ENCODE results near the gene CCSER1.
A peak's percentile ranks its signal among the peaks of the same experiment; 100 is the strongest.

Gene CCSER1

GRCh38 chr4:90128961-90129495, 1.8 kb downstream of the CCSER1 start:
- no peak for DNase-seq

GRCh38 chr4:90130076-90130475, 2.9 kb downstream of the CCSER1 start:
- no peak for DNase-seq

GRCh38 chr4:90137555-90137954, 10.4 kb downstream of the CCSER1 start:
- no peak for DNase-seq

DNA sequence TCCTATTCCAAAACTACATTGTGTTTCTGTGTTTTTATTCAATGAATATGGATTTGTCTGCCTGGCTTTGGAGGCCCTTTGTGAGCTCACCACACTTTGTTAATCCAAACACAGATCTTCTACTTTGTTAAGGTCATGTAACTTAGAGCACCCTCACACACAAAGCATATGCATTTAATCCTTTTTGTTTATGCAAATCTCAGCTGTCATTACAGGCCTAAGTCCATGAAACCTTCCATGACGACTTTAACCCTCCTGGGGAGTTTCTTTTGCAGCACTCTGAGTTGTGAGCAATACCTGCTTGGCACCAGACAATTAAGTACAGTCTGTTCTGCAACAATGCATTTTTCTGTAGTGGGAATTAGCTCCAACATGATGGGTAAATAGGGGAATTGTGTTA, 14.9 kb downstream of the CCSER1 start:
- no peak for DNase-seq

- DNase-seq: no peak
These were observed 18.1 kb downstream of the CCSER1 start for GRCh38 chr4:90145319-90145718.

- DNase-seq: no peak
These were observed 19.1 kb downstream of the CCSER1 start for GRCh38 chr4:90146306-90146705.

DNA sequence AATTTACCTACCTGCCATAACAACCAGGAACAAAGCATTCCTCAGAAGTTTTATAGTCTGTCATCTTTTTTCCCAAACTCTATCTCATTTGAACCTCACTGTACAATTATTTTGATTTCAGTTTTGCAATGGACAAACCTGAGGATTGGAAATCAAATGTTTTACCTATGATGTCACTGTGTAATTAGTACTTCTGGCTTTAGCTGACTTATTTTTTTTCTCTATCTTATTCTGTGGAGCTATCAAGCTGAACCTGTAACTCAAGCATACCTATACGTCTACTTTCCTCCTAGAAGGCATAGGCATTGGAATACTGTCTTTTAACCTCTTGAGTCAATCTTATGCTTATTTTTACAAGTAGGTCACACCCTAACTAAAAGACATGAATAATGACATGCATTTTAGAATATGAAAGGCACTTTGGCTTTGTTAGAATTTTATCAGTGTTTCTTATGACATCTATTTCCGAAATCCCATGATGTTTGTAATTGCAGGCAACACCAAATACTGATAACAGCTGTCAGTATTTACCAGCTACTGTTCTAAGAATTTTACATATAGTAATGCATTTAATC, 21.5 kb downstream of the CCSER1 start:
- no peak for DNase-seq

GRCh38 chr4:90152024-90152423, 24.8 kb downstream of the CCSER1 start:
- DNase-seq: no peak

- no peak for DNase-seq
These were observed 32.0 kb downstream of the CCSER1 start for GRCh38 chr4:90159193-90159592.

GRCh38 chr4:90160044-90160443, 32.9 kb downstream of the CCSER1 start:
- DNase-seq: no peak

DNA sequence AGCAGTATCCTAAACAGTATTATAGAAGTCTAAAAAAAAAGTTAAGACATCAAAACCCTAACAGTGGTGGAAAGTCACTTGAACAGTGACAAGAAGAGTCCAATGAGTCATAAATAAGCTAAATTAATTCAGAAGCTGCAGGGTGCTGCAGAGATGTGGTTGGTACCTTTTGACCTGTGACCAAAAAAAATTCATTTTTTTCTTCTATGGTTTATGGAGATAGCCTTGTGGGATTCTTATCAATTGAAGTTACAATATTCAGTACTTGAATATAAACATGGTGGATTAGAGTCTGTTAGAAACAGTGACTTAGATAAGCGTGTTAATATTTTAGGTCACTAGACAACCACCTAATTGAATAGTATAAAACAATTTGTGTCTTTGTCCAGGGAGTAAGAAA, 35.4 kb downstream of the CCSER1 start:
- DNase-seq: peak; percentile 59

GRCh38 chr4:90163872-90164271, 36.7 kb downstream of the CCSER1 start:
- DNase-seq: no peak

DNA sequence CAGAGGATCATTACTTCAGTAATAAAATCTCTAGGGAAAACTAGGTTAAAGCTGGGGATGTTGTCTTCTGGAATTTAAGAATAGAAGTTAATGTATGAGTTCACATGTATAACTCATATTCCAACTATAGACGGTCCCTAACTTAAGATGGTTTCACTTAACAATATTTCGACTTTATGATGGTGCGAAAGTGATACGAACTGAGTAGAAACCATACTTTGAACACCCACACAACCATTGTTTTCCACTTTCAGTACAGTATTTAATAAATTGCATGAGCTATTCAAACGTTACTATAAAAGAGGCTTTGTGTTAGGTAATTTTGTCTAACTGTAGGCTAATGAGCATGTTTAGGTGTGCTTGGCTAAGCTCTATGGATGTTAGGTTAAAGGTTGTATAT, 38.7 kb downstream of the CCSER1 start:
- DNase-seq: no peak

DNA sequence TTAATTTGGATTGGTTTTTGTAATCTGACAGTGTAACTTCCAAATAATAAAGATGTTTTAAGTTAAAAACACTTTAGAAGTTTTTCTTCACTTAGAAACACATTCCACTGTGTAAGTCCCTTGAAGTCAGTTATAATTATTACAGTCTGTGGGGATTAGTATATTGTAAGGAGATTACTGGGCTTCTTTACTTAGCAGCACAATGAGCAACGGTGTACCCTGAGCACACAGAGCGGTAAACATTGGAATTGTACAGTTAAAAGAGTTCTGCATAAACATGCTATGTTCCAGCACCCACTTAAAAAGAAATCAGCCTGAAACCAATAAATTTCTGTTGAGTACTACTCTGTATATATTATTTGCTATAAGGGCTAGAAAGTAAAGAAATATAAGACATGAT, 44.3 kb downstream of the CCSER1 start:
- DNase-seq: no peak

GRCh38 chr4:90174621-90175023, 47.4 kb downstream of the CCSER1 start:
- DNase-seq: no peak

- DNase-seq: peak; percentile 43
These were observed 54.5 kb downstream of the CCSER1 start for GRCh38 chr4:90181644-90182043.

- DNase-seq: no peak
These were observed 56.1 kb downstream of the CCSER1 start for GRCh38 chr4:90183254-90183653.

- no peak for DNase-seq
These were observed 57.4 kb downstream of the CCSER1 start for GRCh38 chr4:90184560-90184959.

DNA sequence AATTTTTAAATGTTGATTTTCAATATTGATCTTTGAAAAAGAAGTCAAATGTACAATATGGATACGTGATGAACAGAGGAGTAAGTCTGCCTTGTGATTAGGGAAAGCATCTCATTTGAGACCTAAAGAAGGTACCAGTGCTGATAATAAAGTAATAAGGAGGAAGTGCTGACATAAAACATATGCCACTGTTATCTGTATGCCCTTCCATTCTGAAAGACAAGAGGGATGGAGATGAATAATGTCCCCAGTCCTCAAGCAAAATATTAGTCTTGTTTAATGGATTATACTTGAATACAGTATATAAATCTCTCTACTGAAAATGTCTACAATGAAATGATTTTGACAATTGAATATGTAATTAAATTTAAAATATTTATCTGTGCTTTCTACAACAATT, 58.2 kb downstream of the CCSER1 start:
- no peak for DNase-seq

GRCh38 chr4:90186229-90186628, 59.0 kb downstream of the CCSER1 start:
- no peak for DNase-seq

DNA sequence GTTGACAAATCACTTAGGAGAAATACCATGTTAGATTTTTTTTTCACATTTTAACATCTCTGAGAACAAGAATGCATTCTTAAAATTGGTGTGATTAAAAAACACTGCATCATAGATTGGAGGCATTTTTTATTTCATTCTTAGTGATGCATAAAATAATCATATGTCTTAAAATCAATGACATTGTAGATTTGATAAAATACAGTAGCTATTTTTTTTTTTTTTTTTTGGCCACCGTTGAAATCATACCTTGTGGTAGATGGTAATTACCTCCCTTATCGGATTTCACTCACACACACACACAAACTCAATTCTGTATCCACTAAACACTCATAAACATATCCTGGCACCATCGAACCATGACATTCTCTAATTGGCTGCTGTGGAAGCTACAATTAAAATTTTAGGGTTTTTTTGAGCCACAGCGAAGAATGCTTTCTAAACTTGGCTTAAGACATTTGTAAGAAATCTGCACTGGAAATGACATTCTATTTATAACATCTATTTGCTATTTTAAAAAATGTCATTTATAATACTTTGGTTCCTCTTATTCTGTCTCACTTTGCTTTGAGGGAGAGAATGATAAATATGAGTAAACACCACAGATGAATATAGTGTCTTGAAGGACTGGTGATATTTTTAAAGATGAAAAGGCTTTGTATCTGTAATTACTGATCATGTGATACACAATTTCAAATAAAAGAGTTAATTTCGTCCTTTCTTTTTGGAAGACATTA, 60.1 kb downstream of the CCSER1 start:
- no peak for DNase-seq

DNA sequence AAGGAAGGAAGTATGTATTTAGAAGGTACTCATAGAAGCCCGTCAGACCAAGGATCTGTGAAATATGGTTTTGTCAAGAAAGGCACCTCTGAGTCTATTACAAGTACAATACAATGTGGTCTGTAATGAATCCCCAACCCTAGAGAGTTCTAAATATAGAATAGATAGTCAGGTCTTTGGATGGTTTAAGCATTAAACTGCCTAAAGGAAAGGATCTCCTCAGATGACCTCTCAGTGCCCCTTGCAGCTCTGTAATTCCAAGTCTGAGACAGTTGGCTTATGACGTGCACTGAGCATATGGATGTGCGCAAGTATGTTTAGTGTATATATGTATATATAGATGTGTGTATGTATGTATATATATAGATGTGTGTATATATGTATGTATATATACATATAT, 62.0 kb downstream of the CCSER1 start:
- DNase-seq: no peak

GRCh38 chr4:90189946-90190345, 62.8 kb downstream of the CCSER1 start:
- no peak for DNase-seq

DNA sequence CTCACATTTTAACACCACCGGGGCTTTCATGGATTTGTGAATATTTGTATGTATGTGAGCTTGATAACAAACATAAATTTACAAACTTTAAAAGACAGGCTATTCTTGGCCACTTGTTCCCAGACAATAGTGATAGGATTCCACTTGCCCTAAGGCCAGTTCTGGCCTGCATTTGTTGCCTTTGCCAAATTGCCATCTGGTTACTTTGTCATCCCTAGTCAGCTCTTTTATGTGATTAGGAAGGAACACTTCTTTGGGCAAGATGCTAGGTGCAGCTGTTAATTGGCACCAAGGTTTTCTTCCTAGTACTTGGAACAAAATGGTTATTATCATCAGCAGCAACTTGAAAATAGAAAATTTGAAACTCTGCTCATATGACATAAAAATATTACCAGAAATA, 63.3 kb downstream of the CCSER1 start:
- DNase-seq: no peak
